A673 (cell line): Measurements from ENCODE around the gene ACMSD.

Source experiments
- EZH2 ChIP-seq: fragments of 200-600 bp; sonication (generic); IDR thresholded peaks from 2 replicates; pipeline ENCODE4 v1.6.1; 2017; ENCODE audit warnings: borderline replicate concordance, low read depth, mild to moderate bottlenecking, mixed read lengths, antibody characterized with exemption, low read length; ENCODE audit not compliant: poor library complexity, severe bottlenecking
- TF ChIP-seq, protein P1 (sequence below): fragments of 300-800, 200-600 bp; sonication (generic); conservative IDR thresholded peaks from 2 replicates; pipeline ENCODE4 v1.5.1; 2017; ENCODE audit warnings: low read depth, mild to moderate bottlenecking, antibody characterized with exemption, low read length, moderate library complexity, mixed read lengths

DNA sequence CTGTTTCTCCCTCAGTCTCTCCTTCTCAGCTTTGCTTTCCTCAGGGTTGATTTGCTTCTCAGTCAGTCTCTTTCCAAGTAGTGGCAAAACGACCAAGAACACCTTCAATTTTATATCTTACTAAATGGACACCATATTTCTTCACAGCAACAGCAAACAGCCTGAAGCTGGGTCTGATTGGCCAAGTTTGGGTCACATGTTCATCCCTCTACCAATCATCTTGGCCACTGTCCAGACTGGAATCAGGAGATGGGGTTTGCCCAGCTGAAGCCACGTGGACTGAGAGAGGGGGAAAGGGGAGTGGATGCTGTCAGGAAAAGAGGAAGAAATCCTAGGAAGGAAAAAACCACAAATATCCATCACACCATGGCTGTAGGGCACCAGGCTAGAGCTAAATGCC lies 42.0 kb upstream of the ACMSD start:
- TF ChIP-seq, protein P1, sequence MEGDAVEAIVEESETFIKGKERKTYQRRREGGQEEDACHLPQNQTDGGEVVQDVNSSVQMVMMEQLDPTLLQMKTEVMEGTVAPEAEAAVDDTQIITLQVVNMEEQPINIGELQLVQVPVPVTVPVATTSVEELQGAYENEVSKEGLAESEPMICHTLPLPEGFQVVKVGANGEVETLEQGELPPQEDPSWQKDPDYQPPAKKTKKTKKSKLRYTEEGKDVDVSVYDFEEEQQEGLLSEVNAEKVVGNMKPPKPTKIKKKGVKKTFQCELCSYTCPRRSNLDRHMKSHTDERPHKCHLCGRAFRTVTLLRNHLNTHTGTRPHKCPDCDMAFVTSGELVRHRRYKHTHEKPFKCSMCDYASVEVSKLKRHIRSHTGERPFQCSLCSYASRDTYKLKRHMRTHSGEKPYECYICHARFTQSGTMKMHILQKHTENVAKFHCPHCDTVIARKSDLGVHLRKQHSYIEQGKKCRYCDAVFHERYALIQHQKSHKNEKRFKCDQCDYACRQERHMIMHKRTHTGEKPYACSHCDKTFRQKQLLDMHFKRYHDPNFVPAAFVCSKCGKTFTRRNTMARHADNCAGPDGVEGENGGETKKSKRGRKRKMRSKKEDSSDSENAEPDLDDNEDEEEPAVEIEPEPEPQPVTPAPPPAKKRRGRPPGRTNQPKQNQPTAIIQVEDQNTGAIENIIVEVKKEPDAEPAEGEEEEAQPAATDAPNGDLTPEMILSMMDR, result no peak
- TF ChIP-seq EZH2, result no peak
